GM10266 (cell line): ENCODE results near the gene THADA.

Source experiments
- DNase-seq: peaks from one replicate; pipeline ENCODE4 v3.0.0; 2012; ENCODE audit errors: extremely low spot score
- CTCF ChIP-seq: IDR thresholded peaks from 2 replicates; pipeline ENCODE4 v1.5.1; 2012; ENCODE audit warnings: mild to moderate bottlenecking, low read depth; ENCODE audit not compliant: control insufficient read depth, insufficient read depth; ENCODE audit errors: missing control alignments

The THADA gene

GRCh38 chr2:43475137-43475846, 120.5 kb downstream of the THADA start:
- no peak for TF ChIP-seq CTCF
- DNase-seq: no peak

DNA sequence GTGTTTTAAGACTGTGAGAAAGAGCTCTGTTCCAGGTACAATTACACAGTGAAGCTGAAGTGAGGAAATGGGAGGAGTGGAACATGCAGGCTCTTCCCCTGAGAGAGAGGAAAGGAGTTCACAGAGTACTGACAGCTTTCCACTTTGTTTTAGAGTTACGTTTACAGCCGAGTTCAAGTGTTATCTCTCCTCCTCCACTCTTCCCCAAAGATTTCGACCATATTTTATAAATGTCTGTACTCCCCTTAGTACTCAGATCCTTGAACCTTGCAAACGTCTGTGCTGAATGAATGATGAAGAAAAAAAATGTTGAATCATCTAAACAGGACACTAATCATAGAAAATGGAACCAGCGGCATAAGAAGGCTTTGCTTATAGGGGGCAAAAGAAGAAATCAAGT, 121.6 kb downstream of the THADA start:
- DNase-seq: no peak
- TF ChIP-seq CTCF: no peak

DNA sequence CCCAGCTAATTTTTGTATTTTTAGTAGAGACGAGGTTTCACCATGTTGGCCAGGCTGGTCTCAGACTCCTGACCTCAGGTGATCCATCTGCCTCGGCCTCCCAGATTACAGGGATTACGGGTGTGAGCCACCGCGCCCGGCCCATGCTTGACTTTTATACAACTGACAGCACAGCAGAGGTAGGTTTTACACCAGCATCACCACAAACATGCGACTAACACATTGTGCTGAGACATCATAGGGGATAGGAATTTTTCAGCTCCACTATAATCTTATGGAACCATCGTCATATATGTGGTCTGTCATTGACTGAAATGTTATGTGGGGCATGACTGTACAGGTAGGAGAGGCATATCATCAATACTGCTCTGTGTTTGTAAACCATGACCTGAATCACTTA, 122.1 kb downstream of the THADA start:
- TF ChIP-seq CTCF: no peak

GRCh38 chr2:43472527-43473194, 123.2 kb downstream of the THADA start:
- DNase-seq: no peak
- no peak for TF ChIP-seq CTCF

More for the DNA sequence above, 122.1 kb downstream of the THADA start:
- no peak for DNase-seq

DNA sequence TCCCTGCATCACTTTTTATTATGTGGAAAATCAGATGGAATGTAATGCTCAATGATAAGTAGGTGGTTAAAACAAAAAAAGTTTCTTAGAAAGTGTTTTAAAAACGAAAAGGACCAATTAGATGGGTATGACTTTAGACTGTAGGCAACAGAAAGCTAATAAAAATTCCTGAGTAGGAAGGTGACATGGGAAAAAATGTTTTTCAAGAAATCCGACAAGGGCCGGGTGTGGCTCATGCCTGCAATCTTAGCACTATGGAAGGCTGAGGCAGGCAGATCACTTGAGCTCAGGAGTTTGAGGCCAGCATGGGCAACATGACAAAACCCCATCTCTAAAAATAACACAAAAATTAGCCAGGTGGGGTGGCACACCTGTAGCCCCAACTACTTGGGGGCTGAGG, 126.1 kb downstream of the THADA start:
- DNase-seq: no peak
- TF ChIP-seq CTCF: no peak

DNA sequence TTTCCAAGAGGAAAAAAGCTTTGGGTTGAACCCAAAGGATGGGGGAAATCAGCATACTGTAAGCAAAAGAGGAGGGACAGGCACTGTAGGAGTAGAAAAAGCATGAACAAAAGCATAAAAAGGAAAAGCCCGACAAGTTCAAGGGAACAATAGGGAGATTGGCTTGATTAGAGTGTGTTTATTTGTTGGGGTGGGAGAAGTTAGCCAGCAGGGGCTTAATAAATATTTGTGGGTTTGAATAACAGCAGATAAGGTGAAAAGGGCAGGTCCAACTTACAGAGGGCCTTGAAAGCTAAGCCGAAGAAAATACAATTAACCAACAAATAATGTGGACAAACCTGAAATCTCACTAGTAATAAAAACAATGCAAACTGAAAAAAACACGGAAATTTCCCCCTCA, 126.7 kb downstream of the THADA start:
- no peak for TF ChIP-seq CTCF
- DNase-seq: no peak

GRCh38 chr2:43467891-43468290, 127.9 kb downstream of the THADA start:
- DNase-seq: no peak
- no peak for TF ChIP-seq CTCF
